Hair follicular keratinocyte (primary cell): ENCODE results near the gene NRCAM. TPM values are rescaled to one million over a fixed set of nuclear protein-coding genes. Genes with fewer than 3 reads are reported as not detected.

Experiments
- total RNA-seq: library from RNA; depleted of rRNA; stranded (reverse); fragments of >200 nt; gene quantifications from 2 replicates; pipeline ENCODE4 v1.2.3, GENCODE V29; 2015

NRCAM gene
- 2.0 and 11.8 TPM in 2 replicates for total RNA-seq

DNA sequence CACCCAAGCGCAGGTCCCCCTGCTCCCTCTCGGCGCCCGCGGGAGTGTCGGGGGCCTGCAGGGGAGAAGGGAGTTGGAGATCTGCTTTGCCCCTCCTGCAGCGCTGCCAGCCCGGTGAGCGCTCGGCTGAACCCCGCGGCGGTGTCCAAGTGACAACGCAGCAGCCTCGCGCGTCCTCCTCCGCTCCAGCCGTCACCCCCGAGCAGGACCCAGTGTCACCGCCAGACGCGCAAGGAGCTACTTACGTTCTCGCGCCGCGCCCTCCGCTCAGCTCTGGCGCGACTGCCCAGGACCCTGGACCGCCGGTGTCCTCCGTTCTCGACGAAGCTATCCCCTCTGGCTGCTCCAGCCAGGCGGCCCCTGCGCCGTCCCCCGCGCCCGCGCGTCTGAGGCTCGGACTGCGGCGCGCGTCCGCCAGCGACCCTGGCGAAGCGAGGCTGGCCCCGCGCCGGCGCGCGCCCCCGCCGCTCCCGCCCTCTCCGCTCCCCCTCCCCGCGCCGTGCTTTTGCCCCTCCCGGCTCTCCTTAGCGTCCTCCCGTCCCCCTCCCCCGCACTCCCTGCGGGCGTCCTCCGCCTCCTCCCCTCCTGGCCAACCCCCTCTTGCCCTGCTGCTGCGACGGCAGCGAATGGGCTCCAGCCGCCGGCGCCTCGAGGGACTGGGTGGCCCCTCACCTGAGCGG is at the start of gene NRCAM:
Gene NRCAM (minus strand): TSS at position 439 of the 680 bp plus-strand sequence. CDS start 216,372 bp downstream, outside the sequence.

DNA sequence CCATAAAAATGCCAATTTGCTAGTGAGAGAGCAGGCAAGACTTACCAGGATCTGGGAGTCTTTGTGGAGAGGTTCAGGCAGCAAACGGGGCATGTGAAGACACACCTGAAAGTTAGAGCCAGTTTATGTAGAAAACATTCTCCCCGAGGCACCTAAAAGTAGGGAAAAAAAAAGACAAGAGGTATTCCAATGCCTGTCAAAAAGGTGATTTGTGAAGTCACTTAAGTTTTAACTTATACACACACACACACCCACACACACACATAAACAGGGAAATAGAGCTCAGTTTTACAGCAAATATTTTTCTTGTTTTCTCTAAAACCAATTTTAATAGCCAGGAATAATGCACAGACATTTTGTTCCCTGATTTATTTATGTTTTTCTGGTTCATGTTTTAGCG is 326.0 kb downstream of the NRCAM start, which contains the start of gene LAMB4:
Gene LAMB4 (minus strand): TSS at position 101 of the 400 bp plus-strand sequence. CDS start 7,197 bp downstream, outside the sequence.

Other genes starting within 250 kb of the NRCAM start
- gene PNPLA8, start 69.7 kb upstream of the NRCAM start, total RNA-seq: 19.5 and 25.9 TPM in 2 replicates
- 20.8 and 21.5 TPM in 2 replicates for gene THAP5, start 113.3 kb upstream of the NRCAM start, total RNA-seq
- gene DNAJB9, start 113.4 kb upstream of the NRCAM start, total RNA-seq: 19.0 and 28.2 TPM in 2 replicates